ENCODE results near the gene PRDM2. TPM values are rescaled to one million over a fixed set of nuclear protein-coding genes. Genes with fewer than 3 reads are reported as not detected.

The PRDM2 gene
- total and polyA plus RNA-seq, 4 donors, result 16.1 to 52.0 (median 28.5) TPM

DNA sequence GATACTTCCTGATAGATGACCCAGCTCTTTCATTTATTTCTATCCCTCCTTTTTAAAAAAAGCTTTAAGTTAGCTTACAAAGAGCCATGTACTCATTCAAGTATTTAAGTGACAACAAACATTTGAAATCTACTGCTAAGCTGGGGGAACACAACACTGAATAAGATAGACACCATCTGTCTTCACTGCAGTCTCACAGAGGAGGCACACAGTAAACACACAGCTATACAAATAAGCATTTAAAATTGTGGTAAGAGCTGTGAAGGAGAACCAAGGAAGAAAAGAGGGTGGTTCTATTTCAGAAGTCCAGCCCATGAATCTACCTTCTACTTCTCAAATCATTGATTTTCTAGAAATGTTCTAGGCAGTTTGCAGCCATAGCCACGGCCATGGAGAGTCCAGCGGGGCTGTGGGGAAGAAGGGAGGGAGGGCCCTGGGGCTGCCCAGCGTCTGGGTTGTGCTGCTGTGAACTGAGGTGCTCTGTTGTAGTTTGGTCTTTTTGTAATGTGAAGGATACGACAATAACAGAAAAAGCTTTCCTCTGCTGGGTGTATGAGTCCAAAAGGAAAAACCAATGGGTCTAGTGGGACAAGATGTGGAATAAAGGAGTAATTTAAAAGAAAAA lies 28.2 kb downstream of the PRDM2 start:
- WGBS, 2 donors, result 85 to 89% methylated on average over 4 of the region's 4 CpGs
- Histone ChIP-seq H3K4me3 (no peak overlapping the region), H3K9ac (ENCODE audit: insufficient read depth in 1 of 2, low read length in 2 of 2) (no peak overlapping the region), H3K27ac (ENCODE audit: low read depth in 1 of 2, low read length in 1 of 2) (no peak overlapping the region), H3K36me3 (ENCODE audit: control insufficient read depth in 4 of 4, insufficient read depth in 4 of 4, low read length in 4 of 4) (peaks cover 0 to 3% (median 1%) of the 10 kb centered on the region in 4 donors), H3K4me1 (ENCODE audit: control insufficient read depth in 5 of 5, insufficient read depth in 5 of 5, low read length in 5 of 5) (peaks cover 0 to 22% (median 8%) of the 10 kb centered on the region in 5 donors), H3K27me3 (ENCODE audit: control insufficient read depth in 3 of 3, insufficient read depth in 3 of 3, low read length in 2 of 3) (no peaks in the 10 kb centered on the region), H3K9me3 (ENCODE audit: control insufficient read depth in 4 of 4, insufficient read depth in 3 of 4, low read length in 3 of 4) (no peaks in the 10 kb centered on the region)
- DNase-seq (no peak), ATAC-seq (ENCODE audit: insufficient read depth, low FRiP score) (no peak)
- TF ChIP-seq, protein P1, sequence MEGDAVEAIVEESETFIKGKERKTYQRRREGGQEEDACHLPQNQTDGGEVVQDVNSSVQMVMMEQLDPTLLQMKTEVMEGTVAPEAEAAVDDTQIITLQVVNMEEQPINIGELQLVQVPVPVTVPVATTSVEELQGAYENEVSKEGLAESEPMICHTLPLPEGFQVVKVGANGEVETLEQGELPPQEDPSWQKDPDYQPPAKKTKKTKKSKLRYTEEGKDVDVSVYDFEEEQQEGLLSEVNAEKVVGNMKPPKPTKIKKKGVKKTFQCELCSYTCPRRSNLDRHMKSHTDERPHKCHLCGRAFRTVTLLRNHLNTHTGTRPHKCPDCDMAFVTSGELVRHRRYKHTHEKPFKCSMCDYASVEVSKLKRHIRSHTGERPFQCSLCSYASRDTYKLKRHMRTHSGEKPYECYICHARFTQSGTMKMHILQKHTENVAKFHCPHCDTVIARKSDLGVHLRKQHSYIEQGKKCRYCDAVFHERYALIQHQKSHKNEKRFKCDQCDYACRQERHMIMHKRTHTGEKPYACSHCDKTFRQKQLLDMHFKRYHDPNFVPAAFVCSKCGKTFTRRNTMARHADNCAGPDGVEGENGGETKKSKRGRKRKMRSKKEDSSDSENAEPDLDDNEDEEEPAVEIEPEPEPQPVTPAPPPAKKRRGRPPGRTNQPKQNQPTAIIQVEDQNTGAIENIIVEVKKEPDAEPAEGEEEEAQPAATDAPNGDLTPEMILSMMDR (IDR thresholded peaks at IDR 0.05; ENCODE audit: control extremely low read depth, extremely low read depth), result no peak

DNA sequence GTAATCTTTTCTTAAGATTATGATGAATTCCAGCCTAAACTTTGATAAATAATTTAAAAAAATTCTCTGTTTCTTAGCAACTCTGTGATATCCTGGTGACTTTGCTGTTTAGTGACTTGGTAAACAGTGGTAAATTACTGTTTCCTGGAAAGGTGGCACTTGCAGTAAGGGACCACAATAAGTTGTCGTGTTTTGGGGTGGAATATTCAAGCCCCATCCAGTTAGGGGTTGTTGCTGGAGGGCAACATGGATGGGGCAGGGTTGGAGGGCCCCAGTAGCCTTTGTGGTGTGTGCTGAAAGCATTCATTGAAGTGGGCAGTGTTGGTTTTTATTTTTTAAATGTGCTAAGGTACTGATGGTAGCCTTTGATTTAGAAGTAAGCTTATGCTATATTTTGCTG lies 30.3 kb downstream of the PRDM2 start:
- ATAC-seq (ENCODE audit: insufficient read depth, low FRiP score), result no peak
- H3K9ac ChIP-seq (ENCODE audit: insufficient read depth in 1 of 2, low read length in 2 of 2), result no peak overlapping the region
- 30 to 56% methylated on average over 1 of the region's 1 CpG for WGBS, 2 donors

DNA sequence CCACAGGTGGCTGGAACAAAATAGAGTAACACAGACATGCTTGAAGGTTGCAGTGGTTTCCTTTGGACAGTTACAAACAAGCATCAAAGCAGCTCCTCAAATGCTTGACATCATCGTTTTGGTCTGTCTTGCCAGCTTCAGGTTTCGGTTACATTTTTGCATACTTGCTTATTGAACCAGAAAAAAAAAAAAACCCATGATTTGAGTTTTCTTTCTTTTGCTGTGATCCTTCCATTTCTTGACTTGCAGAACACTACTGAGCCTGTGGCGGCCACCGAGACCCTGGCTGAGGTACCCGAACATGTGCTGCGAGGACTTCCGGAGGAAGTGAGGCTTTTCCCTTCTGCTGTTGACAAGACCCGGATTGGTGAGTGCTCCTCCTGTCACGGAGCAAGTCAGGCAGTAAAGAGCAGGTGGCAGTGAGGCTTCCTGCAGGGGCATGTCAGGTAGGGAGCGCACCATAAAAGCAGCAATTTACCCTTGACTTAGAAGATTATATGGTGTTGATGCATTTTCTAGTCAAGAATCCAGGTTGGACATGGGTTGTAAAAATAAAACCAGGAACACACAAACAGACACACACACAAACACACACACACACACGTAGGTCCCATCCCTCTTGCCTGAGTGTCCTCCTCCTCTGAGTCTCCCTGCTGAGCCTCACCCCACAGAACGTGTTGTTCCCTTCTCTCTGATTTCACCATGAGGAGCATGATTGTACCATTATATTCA lies 30.9 kb downstream of the PRDM2 start:
- Histone ChIP-seq H3K9ac (ENCODE audit: insufficient read depth in 1 of 2, low read length in 2 of 2) (no peak overlapping the region), H3K36me3 (ENCODE audit: control insufficient read depth in 4 of 4, insufficient read depth in 4 of 4, low read length in 4 of 4) (peaks cover 0 to 3% (median 1%) of the 10 kb centered on the region in 4 donors), H3K9me3 (ENCODE audit: control insufficient read depth in 4 of 4, insufficient read depth in 3 of 4, low read length in 3 of 4) (no peaks in the 10 kb centered on the region), H3K27ac (ENCODE audit: low read depth in 1 of 2, low read length in 1 of 2) (peak overlapping the region in 1 of 2 donors; percentile 47), H3K4me1 (ENCODE audit: control insufficient read depth in 5 of 5, insufficient read depth in 5 of 5, low read length in 5 of 5) (peaks cover 0 to 22% (median 6%) of the 10 kb centered on the region in 5 donors), H3K4me3 (no peak overlapping the region), H3K27me3 (ENCODE audit: control insufficient read depth in 3 of 3, insufficient read depth in 3 of 3, low read length in 2 of 3) (no peaks in the 10 kb centered on the region)
- TF ChIP-seq, protein P1 (IDR thresholded peaks at IDR 0.05; ENCODE audit: control extremely low read depth, extremely low read depth), result no peak
- no peak for DNase-seq
- WGBS, 2 donors, result 24 to 44% methylated on average over 12 of the region's 12 CpGs
- ATAC-seq (ENCODE audit: insufficient read depth, low FRiP score), result no peak

More for the DNA sequence above, 30.3 kb downstream of the PRDM2 start:
- Histone ChIP-seq H3K27me3 (ENCODE audit: control insufficient read depth in 3 of 3, insufficient read depth in 3 of 3, low read length in 2 of 3) (no peaks in the 10 kb centered on the region), H3K27ac (ENCODE audit: low read depth in 1 of 2, low read length in 1 of 2) (no peak overlapping the region), H3K4me1 (ENCODE audit: control insufficient read depth in 5 of 5, insufficient read depth in 5 of 5, low read length in 5 of 5) (peaks cover 0 to 22% (median 6%) of the 10 kb centered on the region in 5 donors), H3K36me3 (ENCODE audit: control insufficient read depth in 4 of 4, insufficient read depth in 4 of 4, low read length in 4 of 4) (peaks cover 0 to 3% (median 1%) of the 10 kb centered on the region in 4 donors), H3K9me3 (ENCODE audit: control insufficient read depth in 4 of 4, insufficient read depth in 3 of 4, low read length in 3 of 4) (no peaks in the 10 kb centered on the region), H3K4me3 (no peak overlapping the region)
- TF ChIP-seq, protein P1 (IDR thresholded peaks at IDR 0.05; ENCODE audit: control extremely low read depth, extremely low read depth), result no peak
- DNase-seq, result no peak
